Fibroblast of pulmonary artery (primary cell): ENCODE results near the gene BMP5.
A peak's percentile ranks its signal among the peaks of the same experiment; 100 is the strongest.
"Not testable (repeated sequence)": the region's sequence is repeated elsewhere in the genome, so short reads cannot be mapped to it uniquely, and the experiment has no call there.

Source experiments
- DNase-seq: peaks from one replicate; pipeline ENCODE4 v3.0.0-alpha.2; 2010; ENCODE audit warnings: low read depth
- H3K4me3 ChIP-seq: replicated peaks from 2 replicates; pipeline ENCODE4 v1.5.1; 2011; ENCODE audit warnings: low read depth, mild to moderate bottlenecking, control low read depth, low read length, moderate library complexity
- CTCF ChIP-seq: IDR thresholded peaks from 2 replicates; pipeline ENCODE4 v1.5.1; 2011; ENCODE audit warnings: mild to moderate bottlenecking, control low read depth, low read length, inconsistent platforms; ENCODE audit errors: missing control alignments

Gene BMP5

GRCh38 chr6:55913228-55914195, 38.1 kb upstream of the BMP5 start:
- H3K4me3 ChIP-seq: no peak overlapping the region
- peak; percentile 16 for DNase-seq
- no peak for TF ChIP-seq CTCF

GRCh38 chr6:55910466-55910865, 35.1 kb upstream of the BMP5 start:
- not testable (repeated sequence) for DNase-seq, H3K4me3 ChIP-seq

DNA sequence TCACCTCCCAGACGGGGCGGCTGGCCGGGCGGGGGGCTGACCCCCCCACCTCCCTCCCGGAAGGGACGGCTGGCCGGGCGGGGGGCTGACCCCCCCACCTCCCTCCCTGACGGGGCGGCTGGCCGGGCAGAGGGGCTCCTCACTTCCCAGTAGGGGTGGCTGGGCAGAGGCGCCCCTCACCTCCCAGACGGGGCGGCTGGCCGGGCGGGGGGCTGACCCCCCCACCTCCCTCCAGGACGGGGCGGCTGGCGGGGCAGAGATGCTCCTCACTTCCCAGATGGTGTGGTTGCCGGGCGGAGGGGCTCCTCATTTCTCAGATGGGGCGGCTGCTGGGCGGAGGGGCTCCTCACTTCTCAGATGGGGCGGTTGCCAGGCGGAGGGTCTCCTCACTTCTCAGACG, 34.5 kb upstream of the BMP5 start:
- not testable (repeated sequence) for DNase-seq, H3K4me3 ChIP-seq

- peak; percentile 23 for DNase-seq
- H3K4me3 ChIP-seq: no peak overlapping the region
- TF ChIP-seq CTCF: no peak
Measured at GRCh38 chr6:55902796-55903195, 27.4 kb upstream of the BMP5 start.

DNA sequence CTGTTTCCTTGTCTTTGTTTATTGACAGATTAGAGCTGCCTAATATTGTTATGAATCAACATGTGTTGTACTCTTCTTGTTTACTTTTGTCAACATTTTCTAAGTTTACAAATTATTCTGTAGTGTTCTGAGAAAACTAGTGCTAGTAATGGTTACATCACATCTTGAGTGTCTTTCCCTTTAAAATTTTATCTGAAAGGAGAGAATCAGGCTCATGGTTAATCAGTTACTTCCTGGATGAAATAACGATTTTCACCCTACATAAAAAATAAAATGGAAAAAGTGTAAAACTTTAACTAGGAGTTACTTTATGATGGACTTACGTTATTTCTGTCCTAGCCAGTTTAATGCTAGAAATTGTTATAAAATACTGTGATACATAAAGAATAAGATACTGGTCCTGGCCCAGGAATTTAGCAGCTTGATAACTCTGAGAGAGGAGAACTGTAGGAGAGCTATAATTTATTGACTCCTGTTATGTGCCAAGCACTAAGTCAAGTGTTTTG, 26.4 kb upstream of the BMP5 start:
- DNase-seq: no peak
- TF ChIP-seq CTCF: no peak
- H3K4me3 ChIP-seq: no peak overlapping the region

- no peak overlapping the region for H3K4me3 ChIP-seq
- peak; percentile 54 for DNase-seq
- no peak for TF ChIP-seq CTCF
Measured at GRCh38 chr6:55898342-55898741, 23.0 kb upstream of the BMP5 start.

DNA sequence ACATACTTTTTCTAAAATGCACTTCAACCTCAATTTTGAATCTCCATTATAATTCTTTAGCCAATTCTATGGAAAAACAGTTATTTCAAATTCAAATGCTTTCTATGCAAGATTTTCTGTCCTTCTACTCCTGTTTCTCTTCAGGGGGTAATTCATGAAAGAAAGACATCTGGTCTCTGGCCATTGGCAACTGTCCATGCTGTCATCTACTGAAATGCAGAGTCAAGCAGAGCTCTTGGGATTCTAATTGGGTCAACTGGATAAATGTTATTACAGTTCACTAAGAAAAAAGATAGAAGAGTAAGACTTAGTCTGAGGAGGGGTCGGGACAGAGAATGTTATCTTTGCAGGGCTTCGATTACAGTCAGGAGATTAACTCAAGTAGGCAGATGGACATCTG, 22.0 kb upstream of the BMP5 start:
- no peak for TF ChIP-seq CTCF
- H3K4me3 ChIP-seq: no peak overlapping the region
- DNase-seq: no peak
